Panc1 (cell line): ENCODE measurements around the gene PGAM1. TPM values are rescaled to one million over a fixed set of nuclear protein-coding genes. Genes with fewer than 3 reads are reported as not detected.

Source experiments
- ATAC-seq: fragments of 200-7000 bp; cut with Tn5 transposase; 2 replicates; pipeline ENCODE4 v1.9.1; 2020; ENCODE audit warnings: mild to moderate bottlenecking, moderate library complexity
- BruUV-seq: library from RNA; stranded (reverse); fragments of 400-500 nt; replicated peaks from 2 replicates; lab custom pipeline; 2021; lab: Mats Ljungman, UMichigan
- CTCF ChIA-PET: fragments of 300-600 bp; sonication (Branson Sonifier 250); formaldehyde crosslinking; loops from one replicate; lab custom pipeline; 2022; ENCODE audit warnings: antibody characterized with exemption; lab: Charles Lee
- POLR2A ChIA-PET: fragments of 300-600 bp; sonication (Branson Sonifier 250); formaldehyde crosslinking; loops from one replicate; lab custom pipeline; 2022; ENCODE audit warnings: antibody characterized with exemption; lab: Charles Lee
- DNase-seq: peaks from one replicate; pipeline ENCODE4 v3.0.0-alpha.2; 2010; ENCODE audit warnings: low read depth, low spot score
- H3K27ac ChIP-seq: 2 replicates; pipeline ENCODE4 v1.5.1; 2011; ENCODE audit warnings: mild to moderate bottlenecking, low read length, inconsistent platforms
- H3K27me3 ChIP-seq: fragments of 200-500 bp; sonication (Bioruptor generic); 2 replicates; pipeline ENCODE4 v1.6.0; 2014; ENCODE audit warnings: low read length, inconsistent platforms; ENCODE audit not compliant: control insufficient read depth, insufficient read depth
- H3K36me3 ChIP-seq: fragments of 200-500 bp; sonication (Bioruptor generic); 2 replicates; pipeline ENCODE4 v1.5.1; 2014; ENCODE audit warnings: inconsistent platforms, mild to moderate bottlenecking, low read length, moderate library complexity; ENCODE audit not compliant: control insufficient read depth, insufficient read depth
- H3K4me1 ChIP-seq: 2 replicates; pipeline ENCODE4 v1.5.1; 2011; ENCODE audit warnings: inconsistent platforms, mild to moderate bottlenecking, low read length, moderate library complexity; ENCODE audit not compliant: control insufficient read depth, insufficient read depth
- H3K4me3 ChIP-seq, 2 experiments: 2 replicates each; pipeline ENCODE4 v1.5.1; 2011 to 2012; ENCODE audit warnings: low read depth in 2 of 2, low read length in 2 of 2, mild to moderate bottlenecking in 2 of 2, inconsistent platforms in 1 of 2, moderate library complexity in 1 of 2
- H3K9me3 ChIP-seq: fragments of 200-500 bp; sonication (Bioruptor generic); 2 replicates; pipeline ENCODE4 v1.5.1; 2014; ENCODE audit warnings: low read depth, mild to moderate bottlenecking, inconsistent platforms, low read length, moderate library complexity; ENCODE audit not compliant: control insufficient read depth, insufficient read depth
- CTCF ChIP-seq: fragments of 450-650 bp; IDR thresholded peaks from 2 replicates; pipeline ENCODE4 v1.5.1; 2017; ENCODE audit warnings: mild to moderate bottlenecking
- POLR2AphosphoS5 ChIP-seq: IDR thresholded peaks from 2 replicates; pipeline ENCODE4 v1.6.1; 2012; ENCODE audit warnings: mild to moderate bottlenecking, low read depth, low read length, moderate library complexity
- REST ChIP-seq, 2 experiments: IDR thresholded peaks; 2 replicates each; pipeline ENCODE4 v1.6.1; 2011 to 2012; ENCODE audit warnings: low read depth in 2 of 2, control low read depth in 1 of 2, low read length in 1 of 2, mild to moderate bottlenecking in 1 of 2, moderate library complexity in 1 of 2; ENCODE audit not compliant: insufficient read depth in 1 of 2
- SIN3A ChIP-seq: IDR thresholded peaks from 2 replicates; pipeline ENCODE4 v1.6.1; 2012; ENCODE audit warnings: low read depth, mild to moderate bottlenecking, low read length, moderate library complexity, borderline replicate concordance; ENCODE audit not compliant: insufficient read depth
- TCF7L2 ChIP-seq: IDR thresholded peaks from 2 replicates; pipeline ENCODE4 v1.6.1; 2011; ENCODE audit warnings: mild to moderate bottlenecking, low read depth, low read length, inconsistent platforms
- in situ Hi-C: cut with HindIII; loops from 2 replicates; pipeline ENCODE4 v1.10.0; 2016; ENCODE audit warnings: low sequenced_read_pairs, low pct_unique_long_range_greater_than_20kb
- intact Hi-C: fragments of 100-400 bp; cut with micrococcal nuclease; formaldehyde crosslinking; loops from one replicate; pipeline ENCODE4 v1.10.0; 2022; ENCODE audit not compliant: unreplicated experiment
- total RNA-seq: library from RNA; stranded (reverse); gene quantifications from one replicate; pipeline ENCODE4 v1.2.1, GENCODE V29; 2021; ENCODE audit not compliant: unreplicated experiment

The PGAM1 gene
- total RNA-seq, 1 experiment from 2014 or later, result 726 TPM

- no peak for ATAC-seq
- no TSS peak for BruUV-seq
- POLR2A ChIA-PET, result no interaction called here
Observed at GRCh38 chr10:97390091-97390490, 35.9 kb upstream of the PGAM1 start.

DNA sequence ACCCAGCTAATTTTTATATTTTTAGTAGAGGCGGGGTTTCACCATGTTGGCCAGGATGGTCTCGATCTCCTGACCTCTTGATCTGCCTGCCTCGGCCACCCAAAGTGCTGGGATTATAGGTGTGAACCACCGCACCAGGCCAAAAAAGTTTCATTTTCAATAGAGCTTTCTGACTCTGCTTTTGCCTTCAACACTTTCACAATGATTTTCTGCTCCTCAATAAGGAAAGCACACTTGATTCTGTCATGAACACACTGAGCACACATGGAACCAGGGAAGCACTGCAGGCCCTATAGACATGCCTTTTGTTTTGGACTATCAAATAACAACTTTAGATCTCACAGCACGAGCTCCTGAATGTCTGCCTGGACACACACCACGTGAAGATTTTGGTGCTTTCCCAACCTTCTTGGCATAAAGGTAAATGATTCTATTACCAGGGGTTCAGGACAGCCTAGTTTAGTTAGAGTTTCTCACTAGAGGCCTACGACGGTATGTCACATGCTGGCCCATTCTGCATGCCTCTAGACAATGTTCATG, 32.9 kb upstream of the PGAM1 start:
- DNase-seq, result no peak
- peaks cover 15% of the 10 kb centered on the region for H3K36me3 ChIP-seq
- in situ Hi-C loops, result no loop called here
- no peak overlapping the region for H3K27ac ChIP-seq
- ChIA-PET POLR2A (no interaction called here), CTCF (no interaction called here)
- no peaks in the 10 kb centered on the region for H3K9me3 ChIP-seq
- H3K27me3 ChIP-seq, result no peaks in the 10 kb centered on the region
- intact Hi-C loops, result no loop called here
- no peak for ATAC-seq
- TSS peak; percentile 37 for BruUV-seq
- no peak overlapping the region for H3K4me3 ChIP-seq
- H3K4me1 ChIP-seq, result no peaks in the 10 kb centered on the region
- no peak for TF ChIP-seq REST (IDR thresholded peaks at IDR 0.05; ENCODE audit: insufficient read depth in 1 of 2, low read depth in 2 of 2, low read length in 1 of 2)
- no peak for TF ChIP-seq TCF7L2
- TF ChIP-seq SIN3A, result no peak
- TF ChIP-seq CTCF, result no peak
- no peak for TF ChIP-seq POLR2AphosphoS5

More at GRCh38 chr10:97390091-97390490, 35.9 kb upstream of the PGAM1 start:
- Histone ChIP-seq H3K9me3 (no peaks in the 10 kb centered on the region), H3K27me3 (no peaks in the 10 kb centered on the region), H3K4me3 (no peak overlapping the region), H3K4me1 (no peaks in the 10 kb centered on the region), H3K27ac (no peak overlapping the region), H3K36me3 (peaks cover 16% of the 10 kb centered on the region)
- CTCF ChIA-PET, result no interaction called here
- intact Hi-C loops, result no loop called here
- in situ Hi-C loops, result no loop called here
- no peak for DNase-seq
- TF ChIP-seq TCF7L2 (no peak), REST (IDR thresholded peaks at IDR 0.05; ENCODE audit: insufficient read depth in 1 of 2, low read depth in 2 of 2, low read length in 1 of 2) (no peak), CTCF (no peak), SIN3A (no peak), POLR2AphosphoS5 (no peak)
